GM18873 (cell line): Measurements from ENCODE around the gene CLCF1.

Experiments
- ATAC-seq: cut with Tn5 transposase; IDR thresholded peaks from one replicate; pipeline ENCODE4 v1.9.1; 2021; ENCODE audit warnings: mild to moderate bottlenecking, moderate library complexity, moderate number of reproducible peaks; ENCODE audit not compliant: unreplicated experiment, low FRiP score

Gene CLCF1

GRCh38 chr11:67396587-67397389 lies 23.4 kb upstream of the CLCF1 start:
- ATAC-seq: no peak

DNA sequence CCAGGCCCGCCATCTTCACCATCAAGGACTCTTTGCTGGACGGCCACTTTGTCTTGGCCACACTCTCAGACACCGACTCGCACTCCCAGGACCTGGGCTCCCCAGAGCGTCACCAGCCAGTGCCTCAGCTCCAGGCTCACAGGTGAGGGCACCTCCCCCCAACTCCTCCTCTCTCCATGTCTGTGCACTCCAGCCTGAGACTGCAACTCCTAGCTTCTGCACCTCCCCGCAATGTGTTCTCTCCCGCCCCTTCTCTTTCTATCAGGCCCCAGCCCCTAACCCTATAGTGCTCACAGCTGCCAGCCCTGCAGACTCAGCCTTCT lies 22.8 kb upstream of the CLCF1 start:
- no peak for ATAC-seq

- ATAC-seq: no peak
These were observed 22.3 kb upstream of the CLCF1 start for GRCh38 chr11:67395555-67396258.

GRCh38 chr11:67393990-67394389 lies 20.6 kb upstream of the CLCF1 start:
- no peak for ATAC-seq

GRCh38 chr11:67393437-67393836 lies 20.0 kb upstream of the CLCF1 start:
- no peak for ATAC-seq

DNA sequence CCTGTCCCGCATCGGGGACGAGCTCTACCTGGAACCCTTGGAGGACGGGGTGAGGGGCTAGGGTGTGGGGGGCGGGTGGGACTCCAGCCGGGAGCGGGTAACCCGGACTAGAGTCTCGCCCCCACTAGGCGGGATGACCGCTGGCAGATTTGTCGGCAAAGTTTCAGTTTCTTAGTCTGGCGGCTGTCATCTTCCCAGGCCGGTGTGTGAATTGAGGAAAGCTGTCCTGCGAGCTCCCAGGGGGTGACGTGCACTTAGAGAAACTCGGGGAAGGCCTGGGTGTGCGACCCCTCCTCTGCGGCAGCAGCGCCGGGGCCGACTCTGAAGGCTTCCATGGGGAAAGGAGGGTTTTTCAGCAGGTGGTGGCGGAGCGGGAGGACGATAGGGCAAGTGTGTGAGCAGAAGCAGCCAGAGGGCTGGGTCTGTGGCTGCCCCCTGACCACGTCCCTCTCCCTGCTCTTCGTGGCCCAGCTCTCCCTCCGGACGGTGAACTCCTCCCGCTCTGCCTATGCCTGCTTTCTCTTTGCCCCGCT lies 18.9 kb upstream of the CLCF1 start:
- no peak for ATAC-seq

DNA sequence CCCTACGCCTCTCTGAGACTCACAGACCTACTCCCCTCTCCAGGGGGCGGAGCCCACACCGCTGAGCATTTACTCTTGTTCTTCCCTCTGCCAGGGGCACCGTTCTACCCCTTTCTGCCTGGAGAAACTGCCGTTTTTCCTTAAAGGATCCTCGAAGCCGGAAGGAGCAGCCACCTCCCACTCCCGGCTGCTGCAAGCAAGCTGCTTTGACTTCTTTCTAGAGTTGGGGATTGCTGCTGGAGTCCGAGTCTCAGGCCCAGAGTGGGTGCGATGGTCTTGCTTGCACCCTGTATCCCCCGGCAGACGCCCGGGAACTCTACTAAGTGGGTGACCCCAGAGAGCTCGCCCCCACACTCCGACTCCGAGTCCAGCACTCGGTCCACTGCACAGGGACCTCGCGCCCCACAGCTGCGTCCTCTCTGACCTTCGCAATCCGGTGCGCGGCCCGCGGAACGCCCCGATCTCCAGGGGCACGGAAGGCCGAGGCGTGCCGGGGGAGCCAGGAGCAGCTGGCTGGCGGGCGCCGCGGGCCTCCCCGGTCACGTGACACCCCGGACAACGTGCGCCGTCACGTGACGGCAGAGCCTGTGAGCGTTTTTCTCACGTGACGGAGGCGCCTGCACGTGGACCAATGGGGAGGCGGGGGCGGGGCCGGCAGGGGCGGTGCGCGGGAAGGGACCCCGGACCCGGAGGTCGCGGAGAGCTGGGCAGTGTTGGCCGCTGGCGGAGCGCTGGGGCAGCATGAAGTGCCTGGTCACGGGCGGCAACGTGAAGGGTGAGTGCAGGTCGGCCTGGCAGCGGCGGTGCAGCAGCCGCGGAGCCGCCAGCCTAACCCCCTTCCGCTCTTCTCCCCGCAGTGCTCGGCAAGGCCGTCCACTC lies 18.1 kb upstream of the CLCF1 start, which contains the start of gene RAD9A:
Gene RAD9A (plus strand): TSS at position 683 of the 879 bp plus-strand sequence. CDS start 59 bp downstream, at position 742.
- no peak for ATAC-seq

DNA sequence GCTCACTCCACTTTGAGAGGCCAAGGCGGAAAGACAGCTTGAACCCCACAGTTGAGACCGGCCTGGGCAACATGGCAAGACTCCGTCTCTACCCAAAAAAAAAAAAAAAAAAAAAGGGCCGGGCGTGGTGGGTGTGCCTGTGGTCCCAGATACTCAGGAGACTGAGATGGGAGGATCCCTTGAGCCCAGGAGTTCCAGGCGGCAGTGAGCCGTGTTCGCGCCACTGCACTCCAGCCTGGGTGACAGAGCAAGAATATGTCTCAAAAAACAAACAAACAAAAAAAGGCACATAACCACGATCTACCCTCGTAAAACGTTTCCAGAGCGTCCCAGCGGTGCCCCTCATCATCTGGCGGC lies 17.5 kb upstream of the CLCF1 start:
- no peak for ATAC-seq

DNA sequence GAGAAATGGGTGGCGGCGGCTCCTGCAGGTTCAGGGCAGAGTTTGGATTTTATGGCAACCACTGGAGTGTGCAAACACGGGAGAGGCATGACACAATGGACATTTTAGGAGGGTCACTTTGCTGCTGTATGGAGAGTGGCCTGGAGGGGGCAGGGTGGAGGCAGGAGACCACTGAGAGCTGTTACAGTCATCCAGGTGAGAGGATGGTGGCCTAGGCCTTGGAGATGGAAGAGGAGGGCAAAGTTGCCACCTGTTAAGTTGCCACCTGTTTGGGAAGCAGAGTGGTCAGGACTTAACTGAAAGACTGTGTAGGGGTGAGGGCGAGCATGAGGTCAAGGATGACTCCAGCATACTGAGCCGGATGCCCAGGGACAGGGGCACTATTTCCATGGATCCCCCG lies 16.1 kb upstream of the CLCF1 start:
- ATAC-seq: no peak

- no peak for ATAC-seq
These were observed 14.1 kb upstream of the CLCF1 start for GRCh38 chr11:67387518-67387917.

DNA sequence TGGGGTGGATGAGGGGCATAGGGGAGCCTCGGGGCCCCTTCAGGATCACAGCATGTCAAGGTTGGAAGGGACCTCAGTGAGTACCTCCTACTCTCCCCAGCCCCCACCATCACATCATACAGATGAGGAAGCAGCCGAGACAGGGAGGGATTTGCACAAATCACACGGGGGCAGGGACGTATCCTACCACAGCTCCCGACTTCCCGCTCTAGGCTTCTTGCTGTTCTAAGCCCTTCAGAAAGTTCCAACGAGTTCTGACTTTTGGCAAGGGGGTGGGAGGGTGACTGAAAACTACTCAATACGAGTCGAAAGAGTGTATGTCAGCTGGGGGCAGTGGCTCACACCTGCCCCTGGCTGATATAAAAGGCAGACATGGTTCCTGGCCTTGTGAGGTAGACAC lies 13.7 kb upstream of the CLCF1 start:
- no peak for ATAC-seq

- ATAC-seq: no peak
These were observed 11.5 kb upstream of the CLCF1 start for GRCh38 chr11:67384851-67385366.

DNA sequence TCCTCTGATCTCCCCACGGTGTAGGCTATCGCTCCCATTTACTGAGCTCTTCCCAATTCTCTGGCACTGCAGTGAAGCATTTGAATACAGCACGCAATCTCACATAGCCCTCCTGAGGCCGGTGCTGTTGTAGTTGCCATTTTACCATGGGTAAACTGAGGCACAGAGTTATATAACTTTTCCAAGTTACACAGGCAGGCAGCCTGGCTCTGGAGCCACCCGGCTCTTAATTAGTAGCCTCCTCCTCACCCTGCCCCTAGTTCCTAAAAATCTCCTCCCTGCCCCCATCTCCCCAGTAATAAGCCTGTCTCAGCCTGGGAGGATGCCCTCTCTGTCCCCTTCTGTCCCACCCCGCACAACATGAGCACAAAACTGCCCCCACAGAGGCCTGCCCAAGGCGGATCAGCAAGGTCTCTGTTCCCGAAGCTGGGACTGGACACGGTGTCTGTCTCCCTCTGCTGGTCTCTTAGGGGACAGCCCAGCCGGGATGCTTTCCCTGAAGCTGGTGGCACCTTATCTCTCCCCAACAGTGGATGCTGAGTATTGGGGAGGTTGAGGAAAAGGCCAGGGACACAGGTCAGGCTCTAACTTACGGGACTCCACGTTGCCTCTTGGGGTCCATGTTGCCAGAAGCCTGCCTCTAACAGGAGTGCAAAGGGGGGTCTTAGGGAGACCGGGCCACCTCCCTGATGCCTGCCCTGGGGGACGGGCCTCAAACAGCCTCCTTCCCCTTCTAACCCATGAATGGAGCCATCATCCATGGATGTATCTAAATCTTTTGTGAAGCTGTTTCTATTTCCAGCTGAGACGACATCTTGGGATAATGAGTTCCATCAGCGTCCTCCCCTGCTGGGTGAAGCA lies 9.1 kb upstream of the CLCF1 start:
- no peak for ATAC-seq

- no peak for ATAC-seq
These were observed 8.0 kb upstream of the CLCF1 start for GRCh38 chr11:67381244-67381972.

DNA sequence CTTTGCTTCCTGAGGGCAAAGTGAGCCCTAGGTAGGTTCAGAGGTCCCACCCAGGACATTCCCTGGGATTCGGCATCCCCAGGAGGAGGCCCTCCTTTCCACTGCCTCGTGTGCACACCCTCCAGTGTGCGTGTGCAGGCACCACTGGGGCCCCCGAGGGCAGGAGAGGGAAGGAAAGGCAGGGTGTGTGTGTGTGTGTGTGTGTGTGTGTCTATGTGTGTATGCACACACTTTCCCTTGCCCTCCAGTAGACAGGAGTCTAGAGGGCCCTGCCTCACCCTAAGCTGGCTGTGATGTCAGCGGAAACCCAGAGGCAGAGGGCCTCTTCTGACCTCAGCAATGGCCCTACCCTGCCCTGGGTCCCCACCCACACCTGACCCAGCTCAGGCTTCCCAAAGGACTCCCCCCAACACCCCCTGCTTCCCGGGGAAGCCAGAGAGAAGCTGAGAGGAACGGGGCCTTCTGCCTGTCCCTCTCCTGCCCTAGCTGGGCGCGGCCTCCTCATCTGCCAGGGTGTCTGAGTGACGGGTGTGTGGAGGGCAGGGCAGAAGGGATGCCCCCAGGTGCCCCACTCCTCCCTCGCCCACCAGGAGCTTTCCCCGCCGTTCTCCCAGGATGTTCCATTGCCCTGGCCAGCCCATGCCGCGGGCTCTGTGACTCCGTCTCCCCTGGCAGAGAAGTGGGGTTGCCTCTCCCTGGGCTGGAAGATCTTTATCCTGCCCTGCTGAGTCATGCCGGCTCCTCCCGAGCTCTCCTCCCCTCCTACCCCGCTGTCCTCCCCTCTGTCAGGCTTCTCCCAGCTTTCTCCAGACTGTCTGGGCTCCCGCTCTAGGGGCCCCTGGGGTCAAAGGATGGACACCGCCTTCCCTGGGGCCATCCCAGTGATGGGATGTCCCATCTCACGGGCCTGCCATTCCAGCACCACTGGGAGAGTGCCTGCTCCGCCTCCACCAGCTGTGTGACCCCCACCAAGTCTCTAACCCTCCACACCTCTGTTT lies 6.0 kb upstream of the CLCF1 start:
- no peak for ATAC-seq

- no peak for ATAC-seq
These were observed 5.1 kb upstream of the CLCF1 start for GRCh38 chr11:67378544-67378943.

GRCh38 chr11:67376873-67377808 lies 3.7 kb upstream of the CLCF1 start:
- no peak for ATAC-seq
